Ovary (tissue), 3 donors: ENCODE results near the gene PTPRN2.

Source experiments
- EP300 ChIP-seq: sonication (generic); formaldehyde crosslinking; IDR thresholded peaks from one replicate; pipeline ENCODE4 v1.6.1; 2017; ENCODE audit warnings: antibody characterized with exemption
- POLR2A ChIP-seq: fragments of 450-650 bp; IDR thresholded peaks from one replicate; pipeline ENCODE4 v1.6.1; 2017; ENCODE audit warnings: antibody characterized with exemption, mild to moderate bottlenecking, moderate library complexity
- TF ChIP-seq, protein P1 (sequence below), 3 donors: fragments of 450-650 bp in 2 of 3; fragments of 200-600 bp in 1 of 3; IDR thresholded peaks; one replicate each; pipeline versions ENCODE4 v1.5.1 to v1.8.0; 2016 to 2022; ENCODE audit warnings: antibody characterized with exemption in 3 of 3, mild to moderate bottlenecking in 1 of 3
- donor health status: DM: no; HTN: no; CAD: no.

GRCh38 chr7:157824011-157824818 lies 763.4 kb downstream of the PTPRN2 start:
- TF ChIP-seq, protein P1, sequence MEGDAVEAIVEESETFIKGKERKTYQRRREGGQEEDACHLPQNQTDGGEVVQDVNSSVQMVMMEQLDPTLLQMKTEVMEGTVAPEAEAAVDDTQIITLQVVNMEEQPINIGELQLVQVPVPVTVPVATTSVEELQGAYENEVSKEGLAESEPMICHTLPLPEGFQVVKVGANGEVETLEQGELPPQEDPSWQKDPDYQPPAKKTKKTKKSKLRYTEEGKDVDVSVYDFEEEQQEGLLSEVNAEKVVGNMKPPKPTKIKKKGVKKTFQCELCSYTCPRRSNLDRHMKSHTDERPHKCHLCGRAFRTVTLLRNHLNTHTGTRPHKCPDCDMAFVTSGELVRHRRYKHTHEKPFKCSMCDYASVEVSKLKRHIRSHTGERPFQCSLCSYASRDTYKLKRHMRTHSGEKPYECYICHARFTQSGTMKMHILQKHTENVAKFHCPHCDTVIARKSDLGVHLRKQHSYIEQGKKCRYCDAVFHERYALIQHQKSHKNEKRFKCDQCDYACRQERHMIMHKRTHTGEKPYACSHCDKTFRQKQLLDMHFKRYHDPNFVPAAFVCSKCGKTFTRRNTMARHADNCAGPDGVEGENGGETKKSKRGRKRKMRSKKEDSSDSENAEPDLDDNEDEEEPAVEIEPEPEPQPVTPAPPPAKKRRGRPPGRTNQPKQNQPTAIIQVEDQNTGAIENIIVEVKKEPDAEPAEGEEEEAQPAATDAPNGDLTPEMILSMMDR (IDR thresholded peaks at IDR 0.05), result no peak
- TF ChIP-seq EP300 (no peak), POLR2A (no peak)
